ENCODE measurements around the gene ZDHHC6.

DNA sequence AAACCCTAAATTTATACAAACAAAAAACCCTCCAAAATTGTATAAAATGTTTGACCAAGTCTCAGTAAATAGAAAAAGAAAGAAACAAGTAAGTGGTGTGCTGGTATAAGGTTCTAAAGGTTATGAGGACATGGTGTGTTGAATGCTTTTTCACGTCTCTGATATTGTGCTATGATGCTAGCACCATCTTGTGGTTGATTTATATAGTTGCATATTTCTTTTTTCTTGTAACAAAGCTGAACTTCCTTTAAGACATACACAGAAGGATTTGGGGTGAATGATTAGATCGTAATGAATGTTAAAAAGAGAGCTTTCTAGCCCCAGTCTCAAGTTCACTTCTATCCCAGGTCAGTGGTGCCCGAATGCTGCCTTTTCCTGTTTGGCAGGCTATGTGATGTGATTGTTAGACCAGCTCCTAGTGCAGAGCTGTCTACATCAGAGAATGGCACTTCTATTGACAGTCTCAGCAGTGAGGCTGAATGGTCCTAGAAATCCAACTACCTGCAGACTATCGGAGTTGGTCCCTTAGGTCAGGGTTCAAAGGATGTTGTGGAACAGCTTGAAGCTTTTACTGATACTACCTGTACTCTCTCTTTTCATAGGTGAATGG, 25.3 kb upstream of the ZDHHC6 start:
- TF ChIP-seq POLR2AphosphoS5 (IDR thresholded peaks at IDR 0.05; ENCODE audit: low read depth, low read length) (no peak), TAF1 (IDR thresholded peaks at IDR 0.05; ENCODE audit: borderline replicate concordance, insufficient read depth, low read length) (no peak)
